H9 (cell line): ENCODE results near the gene IFFO2. TPM values are rescaled to one million over a fixed set of nuclear protein-coding genes. Genes with fewer than 3 reads are reported as not detected.

Experiments
- DNase-seq: peaks from one replicate; pipeline ENCODE4 v3.0.0-alpha.2; 2017
- H2AFZ ChIP-seq: one replicate; pipeline ENCODE4 v1.6.1; 2013; ENCODE audit warnings: mild to moderate bottlenecking, low read length, control low read depth, moderate library complexity
- H2AK5ac ChIP-seq: 2 replicates; pipeline ENCODE4 v1.6.1; 2013; ENCODE audit warnings: low read length, control low read depth, mixed read lengths; ENCODE audit not compliant: insufficient read length
- H2BK120ac ChIP-seq: one replicate; pipeline ENCODE4 v1.6.1; 2013; ENCODE audit warnings: low read depth, mild to moderate bottlenecking, low read length, control low read depth, inconsistent platforms; ENCODE audit not compliant: poor library complexity, severe bottlenecking
- H2BK12ac ChIP-seq: 2 replicates; pipeline ENCODE4 v1.6.1; 2013; ENCODE audit warnings: low read length, control low read depth, mixed read lengths, low read depth; ENCODE audit not compliant: insufficient read length
- H2BK15ac ChIP-seq: 2 replicates; pipeline ENCODE4 v1.6.1; 2013; ENCODE audit warnings: low read depth, low read length, control low read depth
- H2BK20ac ChIP-seq: one replicate; pipeline ENCODE4 v1.6.1; 2013; ENCODE audit warnings: low read depth, mild to moderate bottlenecking, low read length, control low read depth, inconsistent platforms; ENCODE audit not compliant: poor library complexity, severe bottlenecking
- H2BK5ac ChIP-seq: 2 replicates; pipeline ENCODE4 v1.6.1; 2013; ENCODE audit warnings: low read length, control low read depth, mixed read lengths; ENCODE audit not compliant: insufficient read length
- H3K14ac ChIP-seq: 2 replicates; pipeline ENCODE4 v1.6.1; 2013; ENCODE audit warnings: low read length, control low read depth; ENCODE audit not compliant: insufficient read depth
- H3K18ac ChIP-seq: 2 replicates; pipeline ENCODE4 v1.6.1; 2013; ENCODE audit warnings: low read depth, mild to moderate bottlenecking, mixed read lengths, low read length, control low read depth; ENCODE audit not compliant: insufficient read length
- H3K23ac ChIP-seq: 2 replicates; pipeline ENCODE4 v1.6.1; 2013; ENCODE audit warnings: low read length, control low read depth, mixed read lengths, low read depth; ENCODE audit not compliant: insufficient read length
- H3K23me2 ChIP-seq: 2 replicates; pipeline ENCODE4 v1.6.1; 2013; ENCODE audit warnings: low read depth, mild to moderate bottlenecking, mixed read lengths, low read length, control low read depth; ENCODE audit not compliant: insufficient read length, poor library complexity, severe bottlenecking
- H3K27ac ChIP-seq: 2 replicates; pipeline ENCODE4 v1.5.1; 2013; ENCODE audit warnings: low read length, control low read depth, mixed read lengths, low read depth; ENCODE audit not compliant: insufficient read length
- H3K27me3 ChIP-seq: 2 replicates; pipeline ENCODE4 v1.6.1; 2013; ENCODE audit warnings: low read length, control low read depth, inconsistent platforms; ENCODE audit not compliant: insufficient read depth
- H3K4ac ChIP-seq: 2 replicates; pipeline ENCODE4 v1.6.1; 2013; ENCODE audit warnings: low read depth, mild to moderate bottlenecking, control low read depth, inconsistent platforms, low read length, moderate library complexity
- H3K4me1 ChIP-seq: 2 replicates; pipeline ENCODE4 v1.6.1; 2013; ENCODE audit warnings: low read length, control low read depth, inconsistent platforms; ENCODE audit not compliant: insufficient read depth
- H3K4me2 ChIP-seq: 2 replicates; pipeline ENCODE4 v1.6.1; 2013; ENCODE audit warnings: low read length, control low read depth, mixed read lengths; ENCODE audit not compliant: insufficient read length, insufficient read depth
- H3K56ac ChIP-seq: 2 replicates; pipeline ENCODE4 v1.6.1; 2013; ENCODE audit warnings: low read depth, mild to moderate bottlenecking, mixed read lengths, low read length, control low read depth; ENCODE audit not compliant: insufficient read length
- H3K79me1 ChIP-seq: 2 replicates; pipeline ENCODE4 v1.6.1; 2013; ENCODE audit warnings: low read depth, mild to moderate bottlenecking, moderate library complexity, low read length, control low read depth, inconsistent platforms; ENCODE audit not compliant: insufficient read depth, poor library complexity, severe bottlenecking
- H3K79me2 ChIP-seq: 2 replicates; pipeline ENCODE4 v1.6.1; 2013; ENCODE audit warnings: low read length, control low read depth, inconsistent platforms; ENCODE audit not compliant: insufficient read depth
- H3K9ac ChIP-seq: 2 replicates; pipeline ENCODE4 v1.6.1; 2013; ENCODE audit warnings: low read length, control low read depth, mixed read lengths; ENCODE audit not compliant: insufficient read length; ENCODE audit errors: extremely low read depth
- H3K9me3 ChIP-seq: one replicate; pipeline ENCODE4 v1.6.1; 2013; ENCODE audit warnings: low read depth, low read length, inconsistent platforms; ENCODE audit not compliant: control insufficient read depth
- H3T11ph ChIP-seq: one replicate; pipeline ENCODE4 v1.6.1; 2013; ENCODE audit warnings: mild to moderate bottlenecking, low read length, control low read depth, inconsistent platforms
- H4K20me1 ChIP-seq: one replicate; pipeline ENCODE4 v1.6.1; 2013; ENCODE audit not compliant: control insufficient read depth, insufficient read length, insufficient read depth
- H4K5ac ChIP-seq: 2 replicates; pipeline ENCODE4 v1.6.1; 2013; ENCODE audit warnings: low read depth, mild to moderate bottlenecking, mixed read lengths, low read length, control low read depth; ENCODE audit not compliant: insufficient read length
- H4K8ac ChIP-seq: replicated peaks from 2 replicates; pipeline ENCODE4 v1.6.1; 2013; ENCODE audit warnings: low read length, control low read depth, mixed read lengths, low read depth; ENCODE audit not compliant: insufficient read length
- H4K91ac ChIP-seq: 2 replicates; pipeline ENCODE4 v1.6.1; 2013; ENCODE audit warnings: low read depth, mild to moderate bottlenecking, moderate library complexity, mixed read lengths, low read length, control low read depth; ENCODE audit not compliant: insufficient read length
- H3K27ac Mint-ChIP-seq, 3 experiments: 2 replicates in 2 of 3; 3 replicates in 1 of 3; pipeline ENCODE4 v1.8.0; 2020 to 2021; ENCODE audit warnings: mixed read lengths in 3 of 3, mild to moderate bottlenecking in 1 of 3, moderate library complexity in 1 of 3
- H3K27me3 Mint-ChIP-seq: 2 replicates; pipeline ENCODE4 v1.8.0; 2021; ENCODE audit warnings: low read depth, mild to moderate bottlenecking, moderate library complexity, mixed read lengths
- H3K36me3 Mint-ChIP-seq, 3 experiments: 2 replicates in 2 of 3; 3 replicates in 1 of 3; pipeline ENCODE4 v1.8.0; 2020 to 2021; ENCODE audit warnings: low read depth in 3 of 3, mixed read lengths in 3 of 3; ENCODE audit not compliant: insufficient read depth in 1 of 3
- H3K4me1 Mint-ChIP-seq, 2 experiments: 2 replicates each; pipeline ENCODE4 v1.8.0; 2020; ENCODE audit warnings: mixed read lengths in 2 of 2
- H3K4me3 Mint-ChIP-seq, 2 experiments: 2 replicates in 1 of 2; 3 replicates in 1 of 2; pipeline ENCODE4 v1.8.0; 2020 to 2021; ENCODE audit warnings: mild to moderate bottlenecking in 2 of 2, mixed read lengths in 2 of 2, moderate library complexity in 1 of 2
- H3K9me3 Mint-ChIP-seq, 2 experiments: 2 replicates in 1 of 2; 3 replicates in 1 of 2; pipeline ENCODE4 v1.8.0; 2020; ENCODE audit warnings: mild to moderate bottlenecking in 2 of 2, mixed read lengths in 2 of 2, moderate library complexity in 1 of 2
- WGBS: extraction: QIAGEN DNeasy Blood & Tissue Kit; methylation state at CpG from one replicate; pipeline ENCODE4 v1.1.7; 2013; ENCODE audit warnings: missing lambda C conversion rate, low lambda C conversion rate, mixed read lengths; ENCODE audit not compliant: insufficient read length; ENCODE audit errors: extremely low coverage; 5-methylcytosine and 5-hydroxymethylcytosine counted together
- total RNA-seq: library from RNA; stranded (reverse); gene quantifications from 2 replicates; pipeline ENCODE4 v1.2.1, GENCODE V29; 2021
- TF ChIP-seq, protein P1 (sequence below): fragments of 200-600 bp; sonication (generic); conservative IDR thresholded peaks from 3 replicates; pipeline ENCODE4 v1.8.0; 2021; ENCODE audit warnings: antibody characterized with exemption, mild to moderate bottlenecking

Gene IFFO2
- total RNA-seq, 1 experiment from 2014 or later, result 3.6 TPM

DNA sequence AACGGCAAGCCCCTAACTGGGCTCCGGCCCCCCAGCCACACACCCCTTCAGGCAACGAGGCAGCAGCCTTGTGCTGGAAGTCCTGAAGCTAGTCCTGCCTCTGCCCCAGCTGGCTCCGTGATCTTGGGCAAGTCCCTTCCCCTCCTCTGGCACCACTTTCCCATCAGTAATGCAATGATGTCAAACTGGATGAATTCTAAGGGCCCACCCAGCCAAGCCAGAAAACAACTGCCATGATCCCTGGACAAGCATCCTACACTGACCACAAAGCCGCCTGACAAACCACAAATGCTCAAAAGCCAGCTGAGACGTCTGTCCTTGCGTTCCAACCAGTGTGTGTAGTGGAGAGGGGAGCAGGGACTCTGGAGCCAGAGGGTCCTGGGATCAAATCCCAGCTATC, 26.8 kb downstream of the IFFO2 start:
- DNase-seq, result no peak
- H3K36me3 Mint-ChIP-seq, result peaks cover 0 to 5% (median 2%) of the 10 kb centered on the region in 3 experiments; a peak in 3 of 7 replicates
- Histone ChIP-seq H3K23ac (no peak overlapping the region), H4K5ac (no peak overlapping the region), H3K9me3 (no peaks in the 10 kb centered on the region), H3K18ac (no peak overlapping the region), H3K4me1 (no peaks in the 10 kb centered on the region; the same call in 1 of the 2 replicates), H2BK5ac (no peak overlapping the region), H2BK15ac (no peak overlapping the region), H3K14ac (no peak overlapping the region), H2AK5ac (no peak overlapping the region), H2BK120ac (no peak overlapping the region), H3K4ac (no peak overlapping the region), H4K91ac (no peak overlapping the region), H4K8ac (no peak overlapping the region), H2BK20ac (no peak overlapping the region), H3K4me2 (no peak overlapping the region), H3K79me1 (no peaks in the 10 kb centered on the region), H4K20me1 (no peaks in the 10 kb centered on the region), H3K79me2 (no peaks in the 10 kb centered on the region), H3T11ph (no peak overlapping the region), H3K9ac (no peak overlapping the region), H3K23me2 (no peaks in the 10 kb centered on the region), H2AFZ (no peak overlapping the region), H3K56ac (no peak overlapping the region), H3K27ac (no peak overlapping the region), H2BK12ac (no peak overlapping the region), H3K27me3 (no peaks in the 10 kb centered on the region)
- TF ChIP-seq, protein P1, sequence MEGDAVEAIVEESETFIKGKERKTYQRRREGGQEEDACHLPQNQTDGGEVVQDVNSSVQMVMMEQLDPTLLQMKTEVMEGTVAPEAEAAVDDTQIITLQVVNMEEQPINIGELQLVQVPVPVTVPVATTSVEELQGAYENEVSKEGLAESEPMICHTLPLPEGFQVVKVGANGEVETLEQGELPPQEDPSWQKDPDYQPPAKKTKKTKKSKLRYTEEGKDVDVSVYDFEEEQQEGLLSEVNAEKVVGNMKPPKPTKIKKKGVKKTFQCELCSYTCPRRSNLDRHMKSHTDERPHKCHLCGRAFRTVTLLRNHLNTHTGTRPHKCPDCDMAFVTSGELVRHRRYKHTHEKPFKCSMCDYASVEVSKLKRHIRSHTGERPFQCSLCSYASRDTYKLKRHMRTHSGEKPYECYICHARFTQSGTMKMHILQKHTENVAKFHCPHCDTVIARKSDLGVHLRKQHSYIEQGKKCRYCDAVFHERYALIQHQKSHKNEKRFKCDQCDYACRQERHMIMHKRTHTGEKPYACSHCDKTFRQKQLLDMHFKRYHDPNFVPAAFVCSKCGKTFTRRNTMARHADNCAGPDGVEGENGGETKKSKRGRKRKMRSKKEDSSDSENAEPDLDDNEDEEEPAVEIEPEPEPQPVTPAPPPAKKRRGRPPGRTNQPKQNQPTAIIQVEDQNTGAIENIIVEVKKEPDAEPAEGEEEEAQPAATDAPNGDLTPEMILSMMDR, result no peak
- peaks cover 2 to 4% of the 10 kb centered on the region in 2 experiments; a peak in 2 of 5 replicates for H3K9me3 Mint-ChIP-seq
- no peak overlapping the region; a peak in 2 of 7 replicates for H3K27ac Mint-ChIP-seq
- WGBS, result no CpG with 5 or more reads among the region's 7 CpGs
- H3K4me3 Mint-ChIP-seq, result no peak overlapping the region
- H3K4me1 Mint-ChIP-seq, result peaks cover 32 to 36% of the 10 kb centered on the region in 2 experiments
- H3K27me3 Mint-ChIP-seq, result no peaks in the 10 kb centered on the region; the same call in 1 of the 2 replicates
